GM18867 (cell line): Measurements from ENCODE around the gene FNBP1L.

Experiments
- ATAC-seq: cut with Tn5 transposase; IDR thresholded peaks from one replicate; pipeline ENCODE4 v1.9.1; 2021; ENCODE audit warnings: mild to moderate bottlenecking, moderate library complexity; ENCODE audit not compliant: unreplicated experiment

FNBP1L gene

DNA sequence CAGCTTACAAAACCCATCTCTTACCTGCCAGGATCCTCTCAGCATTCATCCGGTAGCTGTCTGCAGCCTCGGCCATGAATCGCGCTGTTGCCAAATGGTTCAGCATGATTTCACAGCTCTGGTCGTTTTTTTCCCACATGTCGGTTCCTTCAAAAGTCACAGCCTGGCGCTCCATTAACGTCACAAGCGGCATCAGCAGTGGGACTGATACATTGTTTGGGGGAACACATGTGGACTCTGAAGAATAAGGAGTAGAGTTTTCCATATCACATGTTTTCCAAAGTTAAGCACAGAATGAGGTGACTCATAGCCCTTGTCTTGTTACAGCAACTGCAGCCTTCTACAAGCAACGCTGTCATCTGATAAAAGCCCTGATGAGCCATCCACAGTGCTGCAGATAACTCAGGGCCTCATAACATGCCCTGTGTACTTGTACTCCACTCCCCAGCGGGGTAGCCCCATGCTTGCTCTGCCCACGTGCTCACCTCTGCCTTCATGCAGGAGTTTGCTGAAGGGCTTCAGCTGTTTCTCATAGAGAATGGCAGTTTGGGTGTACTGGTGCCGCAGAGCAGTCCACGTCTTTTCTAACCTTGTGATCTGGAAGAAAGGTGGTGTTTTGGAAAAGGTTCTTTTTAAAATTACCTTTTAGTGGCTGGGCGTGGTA lies 119.5 kb downstream of the FNBP1L start:
- ATAC-seq = no peak

DNA sequence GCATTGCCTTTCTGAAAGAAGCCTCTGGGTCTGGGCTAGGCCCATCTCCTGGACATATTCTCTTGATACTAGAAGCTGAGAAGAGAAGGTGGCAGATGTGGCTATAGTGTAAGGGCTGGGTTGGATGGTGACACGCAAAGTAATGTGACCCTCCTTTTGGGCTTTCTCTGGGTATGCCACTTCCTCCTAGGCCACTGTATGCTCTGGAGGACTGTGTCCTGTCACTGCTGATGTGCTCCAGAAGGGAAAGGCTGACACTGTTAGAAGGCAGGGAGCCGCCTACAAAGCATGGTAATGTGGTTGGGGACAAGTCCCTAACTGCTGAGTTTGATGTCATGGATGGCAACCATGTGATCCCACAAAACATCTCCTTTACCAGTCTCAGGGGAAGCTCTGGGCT lies 121.6 kb downstream of the FNBP1L start:
- ATAC-seq = no peak

DNA sequence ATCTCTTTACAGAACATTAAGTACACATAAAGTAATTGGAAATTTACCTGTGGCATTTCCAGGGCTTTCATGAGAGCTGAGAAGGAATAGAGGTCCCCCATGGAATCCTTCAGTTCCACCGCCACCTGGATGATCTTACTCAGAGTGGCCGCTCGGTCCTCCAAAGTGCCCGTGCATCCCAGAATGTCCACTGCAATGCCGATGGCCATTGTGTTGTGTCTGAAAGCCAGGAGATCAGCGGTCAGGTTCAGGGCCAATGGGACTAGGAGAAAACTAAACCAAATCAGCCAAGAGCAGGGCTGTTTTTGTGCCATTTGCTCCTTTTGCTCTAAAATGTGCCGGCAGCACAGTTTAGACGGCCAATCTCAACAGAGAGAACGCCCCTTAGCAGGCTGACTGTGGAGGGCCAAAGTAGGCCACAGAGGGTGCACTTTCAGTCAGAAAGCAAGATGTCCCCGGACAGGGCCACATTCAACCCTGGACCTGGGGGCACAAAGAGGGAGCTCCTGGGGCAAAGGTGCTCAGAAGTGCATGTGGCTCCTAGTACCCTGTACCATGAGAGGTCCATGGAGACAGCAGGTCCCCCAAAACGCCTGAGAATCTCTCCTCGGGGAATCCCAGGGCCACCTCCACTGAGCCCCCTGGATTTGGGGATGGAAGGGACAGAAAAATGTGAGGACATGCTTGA lies 123.8 kb downstream of the FNBP1L start:
- no peak for ATAC-seq

DNA sequence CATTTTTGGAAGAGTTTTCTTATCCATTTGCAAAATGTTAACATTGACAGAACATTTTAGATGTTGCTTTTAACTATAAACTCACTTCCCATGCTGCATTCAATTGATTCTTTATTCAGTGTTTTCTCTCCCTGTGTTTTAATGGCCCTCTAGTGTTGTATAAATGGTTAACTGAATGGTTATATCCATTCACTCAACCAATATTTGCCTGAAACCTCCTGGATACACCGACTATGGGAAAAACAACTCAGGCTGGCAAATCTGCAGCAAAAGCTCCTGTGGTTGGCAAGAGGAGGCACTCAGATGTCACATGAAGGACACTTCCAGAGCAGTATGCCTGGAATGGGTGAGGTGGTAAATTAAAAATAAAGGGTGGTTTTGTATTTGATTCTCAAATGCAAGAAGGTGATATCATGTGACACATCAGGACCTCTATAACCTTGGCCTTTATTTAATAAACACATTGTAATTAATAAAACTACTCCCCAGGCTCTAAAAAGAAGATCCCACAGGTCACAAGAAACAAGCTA lies 126.1 kb downstream of the FNBP1L start:
- no peak for ATAC-seq

DNA sequence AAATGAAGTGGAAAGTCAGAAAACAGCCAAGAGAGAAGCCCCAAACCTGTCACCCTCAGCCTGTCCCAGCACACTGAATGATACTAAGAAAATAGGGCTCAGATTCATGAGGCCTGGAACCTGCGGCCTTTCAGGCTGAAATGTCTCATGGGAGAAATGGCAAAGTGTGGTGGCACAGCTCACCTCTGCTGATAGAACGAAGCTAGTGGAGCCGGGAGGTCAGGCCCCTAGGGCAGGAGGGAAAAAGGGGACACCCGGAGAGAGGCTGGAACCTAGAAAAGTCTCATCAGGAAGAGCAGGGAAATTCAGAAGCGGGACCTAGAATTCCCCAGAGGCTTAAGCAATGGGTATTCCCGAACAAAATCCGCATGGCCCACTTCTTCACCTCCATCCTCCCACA lies 126.6 kb downstream of the FNBP1L start:
- ATAC-seq = no peak

DNA sequence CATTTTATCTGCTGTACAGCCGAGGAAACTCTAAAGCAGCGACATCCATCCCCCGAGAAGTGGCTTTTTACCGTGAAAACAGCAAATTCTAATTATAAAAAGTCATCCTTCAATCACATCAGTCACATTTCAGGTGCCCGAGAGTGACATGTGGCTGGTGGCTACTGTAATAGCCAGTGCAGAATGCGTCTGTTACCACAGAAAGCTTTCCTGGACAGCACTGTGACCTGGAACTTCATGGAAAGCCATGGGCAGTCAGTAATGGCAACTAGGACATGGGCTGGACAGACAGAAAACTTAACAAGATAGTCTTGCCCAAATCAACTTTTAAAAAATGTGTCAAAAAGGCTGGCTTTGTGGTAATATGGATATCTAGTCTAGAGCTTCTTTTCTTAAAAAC lies 127.1 kb downstream of the FNBP1L start:
- ATAC-seq = no peak

DNA sequence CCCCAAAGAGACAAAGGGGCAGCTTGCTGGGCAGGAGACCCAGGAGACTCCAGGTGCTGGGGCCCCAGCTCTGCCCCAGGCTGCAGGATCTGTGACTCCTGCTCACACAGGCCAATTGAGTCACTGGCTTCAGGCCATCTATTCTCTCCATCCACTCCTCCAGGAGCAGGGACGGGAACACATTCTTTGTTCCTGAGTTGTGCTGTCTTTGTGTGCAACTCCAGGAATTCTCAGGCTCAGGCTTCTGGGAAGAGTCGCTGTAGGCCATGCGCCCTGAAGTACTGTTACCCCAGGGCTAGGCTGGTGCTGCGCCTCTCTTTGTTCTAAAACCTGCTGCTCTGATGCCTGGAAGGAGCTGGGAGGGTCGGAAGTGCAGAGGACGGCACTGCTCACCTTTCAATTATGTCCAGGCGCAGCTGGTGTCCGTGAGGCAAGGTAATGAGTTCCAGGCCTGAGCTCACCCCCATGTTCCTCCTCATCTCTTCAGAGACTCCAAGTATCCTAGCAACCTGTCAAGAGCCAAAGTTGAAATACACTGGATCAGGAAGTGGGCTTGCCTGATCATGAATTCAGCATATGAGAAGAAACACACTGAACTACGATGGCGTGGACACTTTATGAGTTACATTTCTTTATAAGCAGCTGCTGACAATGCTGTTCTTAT lies 127.8 kb downstream of the FNBP1L start:
- ATAC-seq = no peak

DNA sequence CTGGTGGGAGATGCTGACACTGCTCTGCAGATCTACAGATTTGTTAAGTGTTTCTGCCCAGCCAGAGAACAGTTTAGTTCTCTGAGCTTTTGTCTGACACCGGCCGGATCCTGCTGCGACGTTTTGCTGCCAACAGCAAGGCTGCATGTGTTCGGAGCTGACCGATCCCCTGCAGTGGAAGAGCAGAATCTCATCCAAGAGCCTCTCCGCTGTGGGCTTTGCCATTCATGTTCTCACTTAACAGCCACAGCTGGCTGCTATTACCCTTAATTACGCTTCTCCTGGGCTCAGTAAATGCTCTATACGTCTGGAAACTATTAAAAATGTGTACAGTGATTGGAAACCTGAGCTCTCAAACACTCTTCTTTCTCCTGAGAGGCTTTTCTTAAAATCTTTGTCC lies 128.4 kb downstream of the FNBP1L start:
- ATAC-seq = no peak

DNA sequence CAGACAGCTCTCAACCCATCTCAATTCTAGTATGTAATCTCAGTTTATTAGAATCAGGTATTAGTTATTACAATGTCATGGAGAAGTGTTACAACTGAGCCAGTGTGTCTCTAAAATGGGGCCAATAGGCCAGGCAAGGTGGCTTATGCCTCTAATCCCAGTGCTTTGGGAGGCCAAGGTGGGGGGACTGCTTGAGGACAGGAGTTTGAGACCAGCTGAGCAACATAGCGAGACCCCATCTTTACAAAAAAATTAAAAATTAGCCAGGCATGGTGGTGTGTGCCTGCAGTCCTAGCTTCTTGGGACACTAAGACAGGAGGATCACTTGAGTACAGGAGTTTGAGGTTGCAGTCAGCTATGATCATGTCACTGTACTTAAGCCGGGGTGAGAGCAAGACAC lies 128.8 kb downstream of the FNBP1L start:
- no peak for ATAC-seq

DNA sequence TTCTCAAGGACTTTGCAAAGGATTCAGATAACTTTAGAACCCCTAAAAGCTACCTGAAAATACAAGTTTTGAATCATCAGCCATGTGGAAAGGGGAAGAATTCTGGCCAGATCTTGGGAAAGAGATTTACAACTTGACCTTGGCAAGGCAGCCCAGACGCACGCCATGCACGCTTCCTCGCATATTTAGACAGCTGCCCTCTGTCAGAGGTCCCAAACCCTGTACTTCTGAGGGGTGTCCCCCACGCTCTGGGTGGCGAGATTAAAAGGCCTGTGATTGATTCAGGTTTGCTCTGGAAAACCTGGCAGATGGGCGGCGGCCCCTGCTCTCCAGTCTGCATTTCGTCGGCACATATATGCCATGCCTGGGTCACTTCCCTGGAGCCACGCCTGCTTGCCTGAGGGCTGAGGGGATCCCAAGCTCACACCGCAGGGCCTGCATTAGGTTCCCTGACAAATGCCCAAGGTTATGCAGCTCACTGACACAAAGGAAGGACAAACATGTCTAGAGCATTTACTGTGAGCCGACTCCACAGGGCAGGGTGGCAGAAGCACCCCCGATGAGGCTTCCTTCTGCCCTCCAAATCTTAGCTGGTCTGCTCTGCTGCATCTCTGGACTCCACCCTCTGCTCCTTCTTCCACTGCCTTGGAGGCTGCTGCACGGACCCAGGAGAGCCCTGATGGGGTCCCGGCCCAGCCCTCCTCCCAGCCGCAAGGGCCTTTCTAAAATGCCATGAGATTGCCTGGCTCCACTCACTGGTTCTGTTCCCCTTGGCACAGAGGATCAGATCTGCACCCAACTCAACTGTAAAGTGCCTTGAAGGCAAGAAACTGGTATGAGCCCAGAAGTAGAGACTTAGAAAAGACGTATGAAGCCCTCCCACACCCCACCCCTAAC lies 129.9 kb downstream of the FNBP1L start:
- no peak for ATAC-seq

DNA sequence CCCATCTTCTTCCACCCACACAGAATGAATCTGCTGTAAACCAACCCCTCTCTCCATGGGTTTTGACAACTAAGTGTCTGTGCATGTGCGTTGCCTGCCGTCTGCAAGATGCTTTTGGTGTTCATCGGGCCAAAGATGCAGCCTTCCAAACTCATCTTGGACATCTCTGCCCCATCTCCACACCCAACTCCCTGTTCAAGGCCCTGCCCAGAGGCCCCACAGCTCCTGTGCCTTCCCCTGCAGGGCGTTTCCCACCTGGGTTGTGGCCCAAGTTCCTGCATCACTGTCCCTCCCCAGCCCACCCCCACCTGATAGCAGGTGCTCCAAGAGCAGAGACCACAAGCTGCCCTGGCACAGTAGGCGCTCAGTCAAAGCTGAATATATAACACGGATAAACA lies 130.5 kb downstream of the FNBP1L start:
- ATAC-seq = no peak

DNA sequence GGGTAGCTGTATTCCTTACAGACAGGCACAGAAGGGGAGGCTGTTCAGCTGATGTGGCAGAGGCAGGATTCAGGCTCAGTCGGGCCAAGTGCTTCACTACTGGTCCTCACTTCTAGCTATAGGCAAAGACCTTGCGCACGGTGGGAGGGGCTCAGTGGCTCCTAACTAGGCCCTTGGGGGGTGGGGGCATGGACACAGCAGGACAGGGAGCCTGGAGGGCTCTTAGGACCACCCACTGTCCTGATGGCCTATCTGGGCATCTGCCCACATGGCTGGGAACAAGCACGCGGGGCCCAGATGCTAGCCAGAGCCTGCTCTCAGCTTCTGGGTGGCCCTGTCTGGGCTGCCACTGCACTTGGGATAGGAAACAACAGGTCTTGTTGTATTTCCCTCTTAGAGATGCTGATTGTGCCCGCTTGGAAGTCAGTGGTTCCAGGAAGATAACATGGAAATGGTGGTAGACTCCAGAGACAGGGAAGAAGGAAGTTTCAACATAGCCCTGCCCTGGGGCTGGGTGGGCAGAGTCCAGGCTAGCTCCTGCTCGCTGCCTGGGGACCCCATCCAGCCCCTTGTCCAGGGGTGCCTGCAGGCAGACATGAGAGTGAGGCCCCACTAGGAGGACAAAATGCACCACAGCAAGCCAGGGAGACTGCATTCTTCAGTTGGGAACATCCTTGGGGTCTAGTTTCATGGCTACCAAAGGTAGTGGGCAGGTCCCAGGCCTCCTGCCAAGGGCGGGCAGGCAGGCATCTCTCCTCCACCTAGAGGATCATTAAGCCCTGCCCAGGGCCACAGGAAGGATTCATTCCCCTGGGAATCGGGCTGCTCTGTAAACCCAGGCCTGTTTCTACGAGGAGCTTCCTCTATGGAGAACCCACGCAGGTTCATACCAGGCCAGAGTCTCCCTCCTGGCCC lies 131.2 kb downstream of the FNBP1L start:
- ATAC-seq = no peak

DNA sequence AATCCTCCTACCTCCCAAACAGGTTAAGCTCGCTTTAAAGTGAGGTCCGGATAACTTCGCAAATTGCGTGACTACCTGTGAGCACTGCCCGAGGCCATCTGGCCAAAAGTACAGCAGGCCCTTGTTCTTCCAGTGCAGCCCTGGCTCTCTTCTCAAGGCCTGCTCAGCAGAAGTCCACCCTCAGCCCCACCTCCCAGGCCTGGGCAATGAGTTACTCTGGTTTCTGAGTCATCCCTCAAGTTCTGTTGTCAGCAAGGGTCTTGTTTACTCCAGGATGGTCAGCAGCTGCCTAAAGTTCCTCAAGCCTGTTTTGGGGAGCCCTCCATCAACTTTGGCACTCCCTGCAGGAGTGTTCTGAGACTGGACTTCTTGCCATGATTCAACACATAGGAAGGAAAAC lies 132.0 kb downstream of the FNBP1L start:
- no peak for ATAC-seq

DNA sequence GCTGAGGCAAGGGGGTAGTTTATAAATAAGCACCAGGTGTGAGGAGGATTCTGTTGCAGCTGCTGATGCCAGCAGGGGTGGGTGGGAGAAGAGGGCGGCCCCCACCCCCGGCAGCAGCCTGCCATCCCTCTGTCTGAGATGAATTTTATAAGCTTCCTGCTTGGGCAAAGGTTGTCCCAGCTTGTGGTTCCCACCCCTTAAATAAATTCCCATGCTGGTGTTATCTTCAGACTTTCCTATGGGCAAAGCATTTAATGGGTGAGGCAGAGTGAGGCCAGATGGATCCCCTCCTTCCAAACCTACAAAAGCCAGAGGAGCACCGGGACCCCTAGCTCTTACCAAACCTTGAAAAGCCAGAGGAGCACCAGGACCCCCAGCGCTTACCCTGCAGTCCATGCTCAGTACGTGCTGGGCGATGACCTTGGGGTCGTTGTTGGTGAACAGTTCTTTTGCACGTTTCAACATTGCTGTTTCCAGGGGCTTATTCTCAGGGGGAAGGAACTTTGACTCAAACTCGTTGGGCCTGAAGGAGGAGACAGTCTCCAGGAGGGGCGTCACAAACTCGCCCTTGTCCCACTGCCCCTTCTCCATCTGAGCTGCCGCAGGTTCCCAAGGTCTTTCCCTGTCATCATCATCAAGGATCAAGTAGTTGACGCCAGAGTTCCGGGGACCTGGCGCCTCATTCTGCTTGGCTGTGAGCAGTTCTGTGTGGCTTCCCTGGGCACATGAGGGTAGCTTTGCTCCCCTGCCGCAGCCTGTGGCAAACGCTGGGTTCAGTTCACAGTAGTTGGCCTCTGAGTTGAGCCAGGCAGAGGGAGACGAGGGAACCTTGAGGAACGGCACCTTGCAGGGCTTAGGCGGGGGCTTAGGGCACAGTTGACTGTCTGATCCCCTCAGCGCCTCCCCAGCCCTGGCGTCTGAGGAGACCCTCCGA lies 134.3 kb downstream of the FNBP1L start:
- ATAC-seq = no peak

DNA sequence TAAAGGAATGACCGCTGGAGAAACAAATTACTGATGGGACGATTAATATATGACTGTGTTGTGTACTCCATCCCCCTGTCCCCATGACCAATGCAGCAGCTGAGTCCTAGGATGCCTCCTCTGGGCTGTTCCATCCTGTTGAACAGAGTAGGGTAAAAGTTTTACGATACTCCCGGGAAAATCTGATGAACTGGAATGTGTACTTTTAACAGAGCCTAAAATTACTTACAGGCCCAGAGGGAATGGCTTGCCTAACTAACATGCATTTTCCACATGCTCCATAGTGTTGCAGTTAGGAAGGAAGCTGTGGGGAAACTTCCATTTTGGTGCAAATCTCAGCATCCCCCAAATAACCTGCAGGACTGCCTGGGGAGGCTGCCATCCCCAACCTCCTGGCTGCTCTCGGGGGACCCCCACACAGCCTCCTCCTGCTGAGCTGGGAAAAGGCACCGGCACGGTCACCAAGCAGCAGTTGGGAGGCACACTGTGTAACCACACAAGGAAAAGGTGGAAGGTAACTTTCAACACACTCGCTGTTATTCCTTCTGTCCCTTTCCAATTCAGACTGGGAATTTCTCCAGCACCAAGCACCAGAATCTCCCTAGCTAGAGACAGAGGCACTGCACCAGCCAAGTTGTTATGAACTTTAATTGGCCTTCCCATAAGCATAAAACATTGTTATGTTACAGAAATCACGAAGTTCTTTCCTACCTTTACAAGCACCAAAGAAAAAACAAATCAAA lies 136.5 kb downstream of the FNBP1L start:
- ATAC-seq = no peak

DNA sequence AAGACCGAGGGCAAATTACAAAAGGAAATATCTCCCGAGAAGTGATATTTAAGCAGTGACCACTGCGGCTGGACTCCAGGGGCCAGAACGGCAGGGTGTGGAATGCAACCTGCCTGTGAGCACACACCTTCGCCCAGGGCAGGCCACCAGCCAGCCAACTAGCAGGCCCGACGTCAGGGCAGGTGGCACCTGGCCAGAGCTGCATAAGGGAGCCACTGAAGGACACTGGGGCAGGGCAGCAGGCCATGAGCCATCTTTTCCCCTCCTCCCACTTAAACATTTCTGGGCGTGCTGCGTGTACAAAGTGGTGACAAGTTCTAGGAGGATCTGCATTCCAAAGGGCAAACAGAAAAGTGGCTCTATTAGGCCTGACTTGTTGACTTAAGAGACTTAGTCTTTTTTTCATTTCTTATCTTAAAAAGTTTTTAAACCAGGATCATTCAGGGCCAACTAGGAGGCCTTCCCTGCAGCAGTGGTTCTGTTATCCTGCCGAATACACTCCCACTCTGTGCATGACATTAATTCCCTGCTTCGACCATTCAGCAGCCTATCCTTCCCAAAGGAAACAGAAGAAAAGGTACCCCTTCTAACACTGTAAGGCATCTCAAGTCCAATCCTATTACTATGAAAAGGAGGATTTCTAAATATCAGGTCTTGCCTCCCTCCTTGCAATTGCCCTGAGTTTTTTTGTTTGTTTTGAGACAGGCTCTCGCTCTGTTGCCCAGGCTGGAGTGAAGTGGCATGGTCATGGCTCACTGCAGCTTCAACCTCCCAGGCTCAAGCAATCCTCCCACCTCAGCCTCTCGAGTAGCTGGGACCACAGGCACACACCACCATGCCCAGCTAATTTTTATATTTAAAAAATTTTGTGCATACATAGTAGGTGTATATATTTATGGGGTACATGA lies 137.4 kb downstream of the FNBP1L start:
- no peak for ATAC-seq

DNA sequence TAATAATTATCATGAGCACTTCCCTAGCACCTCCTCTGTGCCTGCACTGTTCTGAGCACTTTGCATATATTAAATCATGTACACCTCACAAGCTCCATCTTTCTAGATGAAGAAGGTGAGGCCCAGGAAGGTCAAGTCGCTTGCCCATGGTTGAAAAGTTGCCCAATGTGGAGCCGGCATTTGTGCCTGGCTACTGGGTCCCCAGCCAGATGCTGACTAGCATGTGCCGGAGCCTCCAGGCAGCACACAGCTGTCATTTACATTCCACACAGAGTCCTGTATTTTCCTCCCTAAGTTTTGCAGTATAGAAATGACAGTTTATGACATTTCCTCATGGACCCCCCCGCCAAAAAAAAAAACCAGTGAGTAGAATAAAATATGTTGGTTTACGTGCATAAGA lies 139.4 kb downstream of the FNBP1L start:
- no peak for ATAC-seq
